NB4 (cell line): ENCODE data around the gene ARHGDIB.
A peak's percentile ranks its signal among the peaks of the same experiment; 100 is the strongest.

Experiments
- DNase-seq: peaks from one replicate; pipeline ENCODE4 v3.0.0; 2010; ENCODE audit warnings: low read depth
- H3K4me3 ChIP-seq: one replicate; pipeline ENCODE4 v1.5.1; 2011; ENCODE audit warnings: mild to moderate bottlenecking, low read depth, low read length, moderate library complexity
- MYC ChIP-seq: IDR thresholded peaks from 2 replicates; pipeline ENCODE4 v1.6.1; 2011; ENCODE audit warnings: low read depth, low read length
- POLR2A ChIP-seq: IDR thresholded peaks from 2 replicates; pipeline ENCODE4 v1.6.1; 2011; ENCODE audit warnings: mild to moderate bottlenecking; ENCODE audit not compliant: insufficient read length; ENCODE audit errors: extremely low read depth
- TF ChIP-seq, protein P1 (sequence below): IDR thresholded peaks from one replicate; pipeline ENCODE4 v1.5.1; 2012; ENCODE audit warnings: low read depth, low read length
- TF ChIP-seq, protein P2 (sequence below): IDR thresholded peaks from 2 replicates; pipeline ENCODE4 v1.6.1; 2011; ENCODE audit warnings: low read depth, low read length

Gene ARHGDIB

DNA sequence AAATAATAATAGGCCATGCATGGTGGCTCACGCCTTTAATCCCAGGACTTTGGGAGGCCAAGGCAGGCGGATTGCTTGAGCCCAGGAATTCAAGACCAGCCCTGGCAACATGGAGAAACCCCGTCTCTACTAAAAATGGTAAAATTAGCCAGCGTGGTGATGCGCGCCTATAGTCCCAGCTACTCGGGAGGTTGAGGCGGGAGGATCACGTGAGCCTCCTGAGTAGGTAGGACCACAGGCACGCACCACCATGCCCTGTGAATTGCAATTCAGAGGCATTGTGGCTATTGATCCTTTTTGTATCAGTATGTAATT, 2.3 kb downstream of the ARHGDIB start:
- DNase-seq: no peak
- peak overlapping the region; percentile 98 for H3K4me3 ChIP-seq
- TF ChIP-seq, protein P1, sequence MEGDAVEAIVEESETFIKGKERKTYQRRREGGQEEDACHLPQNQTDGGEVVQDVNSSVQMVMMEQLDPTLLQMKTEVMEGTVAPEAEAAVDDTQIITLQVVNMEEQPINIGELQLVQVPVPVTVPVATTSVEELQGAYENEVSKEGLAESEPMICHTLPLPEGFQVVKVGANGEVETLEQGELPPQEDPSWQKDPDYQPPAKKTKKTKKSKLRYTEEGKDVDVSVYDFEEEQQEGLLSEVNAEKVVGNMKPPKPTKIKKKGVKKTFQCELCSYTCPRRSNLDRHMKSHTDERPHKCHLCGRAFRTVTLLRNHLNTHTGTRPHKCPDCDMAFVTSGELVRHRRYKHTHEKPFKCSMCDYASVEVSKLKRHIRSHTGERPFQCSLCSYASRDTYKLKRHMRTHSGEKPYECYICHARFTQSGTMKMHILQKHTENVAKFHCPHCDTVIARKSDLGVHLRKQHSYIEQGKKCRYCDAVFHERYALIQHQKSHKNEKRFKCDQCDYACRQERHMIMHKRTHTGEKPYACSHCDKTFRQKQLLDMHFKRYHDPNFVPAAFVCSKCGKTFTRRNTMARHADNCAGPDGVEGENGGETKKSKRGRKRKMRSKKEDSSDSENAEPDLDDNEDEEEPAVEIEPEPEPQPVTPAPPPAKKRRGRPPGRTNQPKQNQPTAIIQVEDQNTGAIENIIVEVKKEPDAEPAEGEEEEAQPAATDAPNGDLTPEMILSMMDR: no peak
- TF ChIP-seq, protein P2, sequence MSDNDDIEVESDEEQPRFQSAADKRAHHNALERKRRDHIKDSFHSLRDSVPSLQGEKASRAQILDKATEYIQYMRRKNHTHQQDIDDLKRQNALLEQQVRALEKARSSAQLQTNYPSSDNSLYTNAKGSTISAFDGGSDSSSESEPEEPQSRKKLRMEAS: no peak
- TF ChIP-seq MYC (no peak), POLR2A (no peak)

DNA sequence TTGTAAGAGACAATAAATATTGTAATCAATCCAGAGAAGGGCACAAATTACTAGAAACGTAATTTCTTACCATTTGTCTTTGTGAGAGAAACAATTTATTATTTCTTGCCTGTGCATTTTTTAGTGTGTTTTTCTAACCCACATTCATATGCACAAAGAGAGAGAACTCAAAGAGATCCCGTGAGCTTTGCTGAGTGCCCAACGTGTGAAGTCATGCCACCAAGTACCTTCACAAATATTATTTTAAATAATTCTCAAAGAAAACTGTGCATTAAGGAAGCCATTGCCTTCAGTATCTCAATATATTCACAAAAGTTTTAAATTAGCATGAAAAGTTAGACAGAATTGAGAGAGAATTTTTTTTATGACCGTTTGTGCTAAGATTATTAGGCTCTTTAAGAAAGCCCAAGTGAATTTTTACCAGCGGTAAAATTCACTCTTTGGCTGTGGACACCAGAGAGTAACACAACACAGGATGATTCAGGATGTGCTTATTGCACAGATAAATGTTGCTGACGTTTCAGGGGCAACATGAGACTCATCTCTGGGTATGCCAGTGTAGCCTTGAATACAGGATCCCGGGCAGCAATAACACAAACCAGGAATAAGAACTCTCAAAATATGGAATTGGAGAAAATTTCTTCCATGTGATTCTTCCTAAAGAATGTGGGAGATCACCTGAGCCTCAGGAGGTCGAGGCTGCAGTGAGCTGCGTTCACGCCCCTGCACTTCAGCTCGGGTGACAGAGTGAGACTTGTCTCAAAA, 2.9 kb downstream of the ARHGDIB start:
- TF ChIP-seq MYC (no peak), POLR2A (no peak)
- TF ChIP-seq, protein P1: no peak
- TF ChIP-seq, protein P2: no peak
- DNase-seq: peak; percentile 50
- peak overlapping the region; percentile 98 for H3K4me3 ChIP-seq

DNA sequence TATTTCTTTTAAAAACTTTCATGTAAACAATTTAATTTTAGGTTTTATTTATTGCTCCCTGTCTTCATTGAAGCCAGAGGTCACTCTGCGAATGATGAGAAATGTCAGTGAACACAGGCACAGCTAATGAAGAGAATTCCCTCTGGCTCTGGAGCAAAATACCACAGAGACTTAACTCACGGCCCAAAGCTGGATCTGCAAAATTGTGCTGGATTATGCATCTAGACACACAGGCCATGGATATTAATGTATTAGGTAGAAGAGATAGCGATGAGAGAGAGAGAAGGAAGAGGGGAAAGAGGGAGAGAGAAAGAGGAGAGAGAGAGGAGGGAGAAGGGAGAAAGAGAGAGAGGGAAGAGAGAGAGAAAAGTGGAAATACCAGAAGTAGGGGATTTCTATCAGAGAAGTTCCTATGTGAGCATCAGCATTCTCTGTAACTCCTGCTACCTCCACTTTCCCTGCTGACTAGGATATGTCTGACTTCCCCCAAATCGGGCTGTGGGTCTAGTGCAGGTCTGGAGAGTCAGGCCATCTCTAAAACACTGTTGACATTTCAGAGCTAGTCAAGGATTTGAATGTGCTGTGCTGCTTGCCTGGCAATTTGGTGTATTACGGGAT, 3.7 kb downstream of the ARHGDIB start:
- no peak for TF ChIP-seq POLR2A
- TF ChIP-seq MYC: no peak
- TF ChIP-seq, protein P2: no peak
- TF ChIP-seq, protein P1: no peak
- peak; percentile 45 for DNase-seq
- H3K4me3 ChIP-seq: peak overlapping the region; percentile 98

DNA sequence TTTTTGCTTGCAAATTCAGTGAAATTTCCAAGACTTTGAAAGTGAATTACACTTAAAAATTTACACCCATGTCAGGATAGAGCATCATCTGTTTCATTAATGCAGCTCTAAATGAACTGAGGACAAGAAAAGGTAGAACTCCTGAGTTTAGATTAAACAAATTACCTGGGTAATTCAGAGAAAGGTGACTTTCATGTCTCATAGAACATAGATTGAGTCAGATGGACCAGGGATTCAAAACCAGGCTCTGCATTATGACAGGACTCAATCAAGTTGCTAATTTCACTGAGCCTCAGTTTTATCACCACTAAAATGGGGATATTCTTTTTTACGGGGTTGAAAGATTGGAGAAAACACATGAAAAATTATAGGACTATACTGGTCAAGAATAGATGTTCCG, 4.5 kb downstream of the ARHGDIB start:
- peak overlapping the region; percentile 98 for H3K4me3 ChIP-seq
- no peak for DNase-seq
- TF ChIP-seq MYC: no peak
- no peak for TF ChIP-seq POLR2A
- TF ChIP-seq, protein P2: no peak
- TF ChIP-seq, protein P1: no peak

DNA sequence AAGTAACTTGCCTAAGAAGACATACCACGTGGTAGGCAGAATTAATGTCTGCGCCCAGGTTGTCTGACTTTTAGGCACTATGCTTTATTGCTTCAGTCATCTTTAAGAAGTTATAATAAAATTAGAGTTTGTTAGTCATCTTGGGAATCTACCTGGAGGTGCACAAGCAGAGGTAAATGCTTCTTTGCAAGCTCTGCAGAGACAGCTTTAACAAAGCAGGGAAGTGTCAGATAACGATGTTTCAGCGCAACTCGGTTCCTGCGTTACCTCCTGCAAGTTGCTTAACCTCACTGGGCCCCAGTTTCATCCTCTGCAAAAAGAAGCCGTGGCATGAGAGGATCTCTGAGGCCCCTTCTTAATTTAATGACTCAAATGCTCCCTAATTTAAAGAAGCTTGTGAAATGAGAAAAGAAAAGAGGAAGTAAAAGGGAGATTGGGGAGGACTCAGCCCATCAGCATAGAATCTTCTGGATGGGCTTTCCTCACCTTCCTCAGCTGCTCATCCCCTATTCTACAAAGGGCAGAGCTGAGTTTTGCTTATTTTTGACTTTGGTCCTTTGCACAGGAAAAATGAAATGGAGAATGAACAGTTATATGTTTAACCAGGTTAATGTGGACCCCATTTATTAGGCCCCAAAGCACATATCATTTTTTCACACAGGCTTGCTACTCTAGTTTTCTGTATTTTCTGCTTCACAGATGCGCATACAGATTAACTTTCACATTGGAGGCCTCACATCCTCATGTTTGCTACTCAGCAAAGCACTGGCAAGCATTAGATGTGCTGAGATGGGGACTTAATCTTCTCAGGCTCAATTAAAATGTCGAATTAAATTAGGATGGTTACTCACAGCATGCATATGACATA, 5.1 kb downstream of the ARHGDIB start:
- DNase-seq: peak; percentile 92
- peak overlapping the region; percentile 62 for H3K4me3 ChIP-seq
- no peak for TF ChIP-seq MYC
- TF ChIP-seq, protein P2: peak; percentile 78

DNA sequence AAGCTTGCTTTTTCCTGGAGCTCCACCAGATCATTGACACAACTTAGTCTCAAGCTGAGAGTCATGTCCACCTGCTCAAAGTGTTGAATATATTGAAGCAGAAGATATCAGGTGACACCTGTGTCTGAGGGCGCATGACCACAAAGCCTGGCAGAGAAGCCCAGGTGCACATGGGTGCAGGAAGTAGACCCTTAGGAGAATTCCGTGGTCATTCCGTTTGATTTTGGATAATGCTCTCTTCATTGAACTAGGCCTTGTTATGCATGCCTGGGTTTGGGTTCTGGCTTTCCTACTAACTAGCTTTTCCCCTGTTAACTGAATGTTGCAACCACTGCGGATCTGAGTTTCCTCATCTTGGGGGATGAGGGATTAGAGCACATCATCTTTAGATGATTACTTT, 7.1 kb downstream of the ARHGDIB start:
- TF ChIP-seq, protein P1: no peak
- TF ChIP-seq POLR2A (no peak), MYC (no peak)
- peak; percentile 58 for DNase-seq
- peak overlapping the region; percentile 62 for H3K4me3 ChIP-seq
